Immature natural killer cell (primary cell): Measurements from ENCODE around the gene POU6F1. TPM values are rescaled to one million over a fixed set of nuclear protein-coding genes. Genes with fewer than 3 reads are reported as not detected.

Experiments used
- DNase-seq, 3 donors: peaks; one replicate each; pipeline ENCODE4 v3.0.0; 2022; ENCODE audit warnings: mixed read lengths in 1 of 3
- H3K27ac Mint-ChIP-seq, 6 donors: one replicate each; pipeline ENCODE4 v1.8.0; 2020; ENCODE audit warnings: mixed read lengths in 6 of 6, mild to moderate bottlenecking in 5 of 6, inconsistent platforms in 4 of 6, moderate library complexity in 3 of 6
- H3K27me3 Mint-ChIP-seq, 3 donors: one replicate each; pipeline ENCODE4 v1.8.0; 2020 to 2021; ENCODE audit warnings: low read depth in 3 of 3, mild to moderate bottlenecking in 3 of 3, mixed read lengths in 3 of 3, moderate library complexity in 3 of 3, inconsistent platforms in 1 of 3
- H3K36me3 Mint-ChIP-seq, 3 donors: one replicate each; pipeline ENCODE4 v1.8.0; 2020; ENCODE audit warnings: mixed read lengths in 3 of 3, inconsistent platforms in 2 of 3, mild to moderate bottlenecking in 2 of 3
- H3K4me1 Mint-ChIP-seq, 2 donors: one replicate each; pipeline ENCODE4 v1.8.0; 2020; ENCODE audit warnings: inconsistent platforms in 2 of 2, mild to moderate bottlenecking in 2 of 2, mixed read lengths in 2 of 2, moderate library complexity in 1 of 2
- H3K4me3 Mint-ChIP-seq, 5 donors: one replicate each; pipeline ENCODE4 v1.8.0; 2020; ENCODE audit warnings: mild to moderate bottlenecking in 5 of 5, mixed read lengths in 5 of 5, inconsistent platforms in 3 of 5, moderate library complexity in 3 of 5
- H3K9me3 Mint-ChIP-seq, 6 donors: one replicate each; pipeline ENCODE4 v1.8.0; 2020; ENCODE audit warnings: mild to moderate bottlenecking in 6 of 6, mixed read lengths in 6 of 6, inconsistent platforms in 4 of 6, moderate library complexity in 3 of 6
- polyA plus RNA-seq, 3 donors: library from polyadenylated mRNA; unstranded; fragments of 300-500 nt; fragmentation: Illumina TruSeq; gene quantifications; one replicate each; pipeline ENCODE4 v1.2.3, GENCODE V29; 2021

POU6F1 gene
- polyA plus RNA-seq, 3 donors from 2014 or later, result 0.78 to 1.8 (median 0.86) TPM

GRCh38 chr12:51199366-51199945, 18.4 kb downstream of the POU6F1 start:
- no peak for DNase-seq
- no peak overlapping the region for H3K27ac Mint-ChIP-seq
- no peaks in the 10 kb centered on the region for H3K4me1 Mint-ChIP-seq
- no peaks in the 10 kb centered on the region for H3K9me3 Mint-ChIP-seq
- peaks cover 0 to 3% (median 0%) of the 10 kb centered on the region in 3 donors for H3K36me3 Mint-ChIP-seq
- peaks cover 0 to 1% (median 0%) of the 10 kb centered on the region in 3 donors for H3K27me3 Mint-ChIP-seq
- H3K4me3 Mint-ChIP-seq, result no peak overlapping the region

GRCh38 chr12:51198568-51199365, 19.1 kb downstream of the POU6F1 start:
- H3K4me3 Mint-ChIP-seq, result no peak overlapping the region
- H3K27ac Mint-ChIP-seq, result no peak overlapping the region
- H3K27me3 Mint-ChIP-seq, result peaks cover 0 to 1% (median 0%) of the 10 kb centered on the region in 3 donors
- no peaks in the 10 kb centered on the region for H3K4me1 Mint-ChIP-seq
- no peak for DNase-seq
- no peaks in the 10 kb centered on the region for H3K9me3 Mint-ChIP-seq
- peaks cover 0 to 3% (median 0%) of the 10 kb centered on the region in 3 donors for H3K36me3 Mint-ChIP-seq

- Mint-ChIP-seq H3K4me3 (no peak overlapping the region), H3K27ac (no peak overlapping the region), H3K4me1 (no peaks in the 10 kb centered on the region), H3K36me3 (peaks cover 0 to 1% (median 0%) of the 10 kb centered on the region in 3 donors), H3K9me3 (no peaks in the 10 kb centered on the region), H3K27me3 (peaks cover 0 to 1% (median 0%) of the 10 kb centered on the region in 3 donors)
- no peak for DNase-seq
These were observed 19.9 kb downstream of the POU6F1 start for GRCh38 chr12:51197736-51198567.

GRCh38 chr12:51196547-51196946, 21.3 kb downstream of the POU6F1 start:
- Mint-ChIP-seq H3K4me1 (no peaks in the 10 kb centered on the region), H3K27ac (no peak overlapping the region), H3K27me3 (peaks cover 0 to 1% (median 0%) of the 10 kb centered on the region in 3 donors), H3K36me3 (no peaks in the 10 kb centered on the region), H3K4me3 (no peak overlapping the region), H3K9me3 (no peaks in the 10 kb centered on the region)
- DNase-seq, result no peak

- Mint-ChIP-seq H3K4me1 (no peaks in the 10 kb centered on the region), H3K27me3 (peaks cover 0 to 1% (median 0%) of the 10 kb centered on the region in 3 donors), H3K36me3 (peaks cover 0 to 3% (median 0%) of the 10 kb centered on the region in 3 donors), H3K4me3 (no peak overlapping the region), H3K27ac (no peak overlapping the region), H3K9me3 (no peaks in the 10 kb centered on the region)
- no peak for DNase-seq
These were observed 22.0 kb downstream of the POU6F1 start for GRCh38 chr12:51195841-51196240.

GRCh38 chr12:51192284-51192671, 25.6 kb downstream of the POU6F1 start:
- Mint-ChIP-seq H3K9me3 (no peaks in the 10 kb centered on the region), H3K27ac (no peak overlapping the region), H3K36me3 (peaks cover 0 to 4% (median 4%) of the 10 kb centered on the region in 3 donors), H3K4me1 (no peaks in the 10 kb centered on the region), H3K4me3 (no peak overlapping the region), H3K27me3 (peaks cover 0 to 1% (median 0%) of the 10 kb centered on the region in 3 donors)
- no peak for DNase-seq

- no peak for DNase-seq
- Mint-ChIP-seq H3K9me3 (no peaks in the 10 kb centered on the region), H3K4me3 (no peak overlapping the region), H3K4me1 (no peaks in the 10 kb centered on the region), H3K36me3 (peaks cover 0 to 4% (median 4%) of the 10 kb centered on the region in 3 donors), H3K27me3 (peaks cover 0 to under 1% (median 0%) of the 10 kb centered on the region in 3 donors), H3K27ac (no peak overlapping the region)
These were observed 26.2 kb downstream of the POU6F1 start for GRCh38 chr12:51191516-51192283.

GRCh38 chr12:51190820-51191219, 27.0 kb downstream of the POU6F1 start:
- peaks cover 0 to 4% (median 4%) of the 10 kb centered on the region in 3 donors for H3K36me3 Mint-ChIP-seq
- no peak for DNase-seq
- no peak overlapping the region for H3K4me3 Mint-ChIP-seq
- no peaks in the 10 kb centered on the region for H3K9me3 Mint-ChIP-seq
- H3K27me3 Mint-ChIP-seq, result no peaks in the 10 kb centered on the region
- no peaks in the 10 kb centered on the region for H3K4me1 Mint-ChIP-seq
- no peak overlapping the region for H3K27ac Mint-ChIP-seq

- Mint-ChIP-seq H3K27me3 (no peaks in the 10 kb centered on the region), H3K4me1 (no peaks in the 10 kb centered on the region)
These were observed 28.0 kb downstream of the POU6F1 start for GRCh38 chr12:51189790-51190355.

GRCh38 chr12:51188359-51189051, 29.4 kb downstream of the POU6F1 start:
- no peaks in the 10 kb centered on the region for H3K27me3 Mint-ChIP-seq
- H3K27ac Mint-ChIP-seq, result no peak overlapping the region
- no peak for DNase-seq

More at GRCh38 chr12:51189790-51190355, 28.0 kb downstream of the POU6F1 start:
- H3K4me3 Mint-ChIP-seq, result no peak overlapping the region
- peaks cover 0 to 4% (median 4%) of the 10 kb centered on the region in 3 donors for H3K36me3 Mint-ChIP-seq
- H3K27ac Mint-ChIP-seq, result no peak overlapping the region
- H3K9me3 Mint-ChIP-seq, result no peaks in the 10 kb centered on the region
- DNase-seq, result no peak

GRCh38 chr12:51187370-51187987, 30.4 kb downstream of the POU6F1 start:
- no peaks in the 10 kb centered on the region for H3K9me3 Mint-ChIP-seq
- H3K4me3 Mint-ChIP-seq, result no peak overlapping the region
- no peak overlapping the region for H3K27ac Mint-ChIP-seq
- no peaks in the 10 kb centered on the region for H3K27me3 Mint-ChIP-seq
- DNase-seq, result no peak
- H3K4me1 Mint-ChIP-seq, result no peaks in the 10 kb centered on the region
- H3K36me3 Mint-ChIP-seq, result peaks cover 0 to 4% (median 4%) of the 10 kb centered on the region in 3 donors

More at GRCh38 chr12:51188359-51189051, 29.4 kb downstream of the POU6F1 start:
- Mint-ChIP-seq H3K9me3 (no peaks in the 10 kb centered on the region), H3K4me3 (no peak overlapping the region), H3K36me3 (peaks cover 0 to 4% (median 4%) of the 10 kb centered on the region in 3 donors), H3K4me1 (no peaks in the 10 kb centered on the region)

- DNase-seq, result no peak
- H3K4me1 Mint-ChIP-seq, result no peaks in the 10 kb centered on the region
- peaks cover 0 to 4% (median 4%) of the 10 kb centered on the region in 3 donors for H3K36me3 Mint-ChIP-seq
- no peak overlapping the region for H3K4me3 Mint-ChIP-seq
- H3K27me3 Mint-ChIP-seq, result peaks cover 0 to 2% (median 0%) of the 10 kb centered on the region in 3 donors
- no peaks in the 10 kb centered on the region for H3K9me3 Mint-ChIP-seq
- no peak overlapping the region for H3K27ac Mint-ChIP-seq
These were observed 31.3 kb downstream of the POU6F1 start for GRCh38 chr12:51186465-51187085.
